OCI-LY1 (cell line): Measurements from ENCODE around the gene OSMR.

Source experiments
- H2AFZ ChIP-seq: fragments of 200-600 bp; sonication (generic), shearing (Covaris generic); 2 replicates; pipeline ENCODE4 v1.6.0; 2014; ENCODE audit warnings: antibody characterized with exemption, mild to moderate bottlenecking, low read length
- H3F3A ChIP-seq: fragments of 200-600 bp; sonication (generic), shearing (Covaris generic); 2 replicates; pipeline ENCODE4 v1.6.0; 2014; ENCODE audit warnings: mild to moderate bottlenecking, antibody characterized with exemption, low read length, moderate library complexity; ENCODE audit not compliant: insufficient read depth
- H3K27ac ChIP-seq: fragments of 200-600 bp; sonication (generic); 2 replicates; pipeline ENCODE4 v1.5.1; 2014; ENCODE audit warnings: low read length, mixed run types, mild to moderate bottlenecking, low read depth; ENCODE audit not compliant: poor library complexity, severe bottlenecking
- H3K27me3 ChIP-seq: fragments of 200-600 bp; sonication (generic); 2 replicates; pipeline ENCODE4 v1.6.0; 2014; ENCODE audit warnings: antibody characterized with exemption, mild to moderate bottlenecking, low read length, moderate library complexity; ENCODE audit not compliant: insufficient read depth
- H3K36me3 ChIP-seq: fragments of 200-600 bp; sonication (generic); 2 replicates; pipeline ENCODE4 v1.6.1; 2014; ENCODE audit warnings: mild to moderate bottlenecking, antibody characterized with exemption, low read length, moderate library complexity, mixed read lengths; ENCODE audit not compliant: insufficient read depth
- H3K4me1 ChIP-seq: fragments of 200-600 bp; sonication (generic); 2 replicates; pipeline ENCODE4 v1.5.1; 2014; ENCODE audit warnings: mild to moderate bottlenecking, low read length, moderate library complexity; ENCODE audit not compliant: insufficient read depth, severe bottlenecking
- H3K4me2 ChIP-seq: fragments of 200-600 bp; sonication (generic), shearing (Covaris generic); 2 replicates; pipeline ENCODE4 v1.6.1; 2014; ENCODE audit warnings: low read length
- H3K4me3 ChIP-seq: fragments of 200-600 bp; sonication (generic); 2 replicates; pipeline ENCODE4 v1.5.1; 2014; ENCODE audit warnings: low read length, low read depth, mild to moderate bottlenecking, mixed read lengths; ENCODE audit not compliant: poor library complexity, severe bottlenecking
- H3K79me2 ChIP-seq: fragments of 200-600 bp; shearing (Covaris generic); 2 replicates; pipeline ENCODE4 v1.6.1; 2016; ENCODE audit warnings: mixed run types, low read length, mixed read lengths; ENCODE audit not compliant: insufficient read depth
- H3K9ac ChIP-seq: fragments of 200-600 bp; sonication (generic), shearing (Covaris generic); 2 replicates; pipeline ENCODE4 v1.6.1; 2014; ENCODE audit warnings: mild to moderate bottlenecking, low read length, mixed read lengths
- H3K9me2 ChIP-seq: fragments of 200-600 bp; sonication (generic), shearing (Covaris generic); 2 replicates; pipeline ENCODE4 v1.6.1; 2014; ENCODE audit warnings: low read depth, mild to moderate bottlenecking, low read length, mixed read lengths
- H3K9me3 ChIP-seq: fragments of 200-600 bp; shearing (Covaris generic); 2 replicates; pipeline ENCODE4 v1.6.1; 2014; ENCODE audit warnings: low read length, mixed read lengths
- H4K20me1 ChIP-seq: fragments of 200-600 bp; sonication (generic), shearing (Covaris generic); 2 replicates; pipeline ENCODE4 v1.6.0; 2016; ENCODE audit warnings: mild to moderate bottlenecking, low read length; ENCODE audit not compliant: insufficient read depth
- EZH2 ChIP-seq: fragments of 200-600 bp; sonication (generic), shearing (Covaris generic); IDR thresholded peaks from 2 replicates; pipeline ENCODE4 v1.8.0; 2017; ENCODE audit warnings: borderline replicate concordance, mixed run types, mild to moderate bottlenecking, antibody characterized with exemption, low read length, moderate library complexity, mixed read lengths
- TF ChIP-seq, protein P1 (sequence below): fragments of 200-600 bp; sonication (generic), shearing (Covaris generic); IDR thresholded peaks from 2 replicates; pipeline ENCODE4 v1.5.1; 2017; ENCODE audit warnings: mild to moderate bottlenecking, antibody characterized with exemption, low read length, moderate library complexity, mixed read lengths

Gene OSMR

DNA sequence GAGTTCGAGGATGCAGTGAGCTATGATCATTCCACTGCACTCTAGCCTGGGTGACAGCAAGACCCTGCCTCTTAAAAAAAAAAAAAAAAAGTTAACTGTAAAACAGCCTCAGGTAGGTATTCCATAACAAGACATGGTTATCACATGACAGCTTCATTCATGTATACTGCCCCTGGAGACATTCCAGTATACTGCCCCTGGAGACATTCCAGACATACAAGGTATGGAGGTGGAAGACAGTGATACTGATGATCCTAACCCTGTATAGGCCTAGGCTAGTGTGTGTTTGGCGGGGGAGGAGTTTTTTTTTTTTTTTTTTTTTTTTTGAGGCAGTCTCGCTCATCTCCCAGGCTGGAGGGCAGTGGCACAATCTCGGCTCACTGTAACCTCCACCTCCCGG is 122.9 kb downstream of the OSMR start:
- no peaks in the 10 kb centered on the region for H3K27me3 ChIP-seq
- no peak overlapping the region for H2AFZ ChIP-seq
- H3K9me3 ChIP-seq, result no peaks in the 10 kb centered on the region
- H3K9me2 ChIP-seq, result no peaks in the 10 kb centered on the region
- H4K20me1 ChIP-seq, result no peaks in the 10 kb centered on the region
- no peaks in the 10 kb centered on the region for H3K4me1 ChIP-seq
- no peak overlapping the region for H3K27ac ChIP-seq
- no peak overlapping the region for H3K4me3 ChIP-seq
- H3K79me2 ChIP-seq, result no peaks in the 10 kb centered on the region
- peaks cover 36% of the 10 kb centered on the region for H3K36me3 ChIP-seq
- H3F3A ChIP-seq, result no peaks in the 10 kb centered on the region
- TF ChIP-seq, protein P1, sequence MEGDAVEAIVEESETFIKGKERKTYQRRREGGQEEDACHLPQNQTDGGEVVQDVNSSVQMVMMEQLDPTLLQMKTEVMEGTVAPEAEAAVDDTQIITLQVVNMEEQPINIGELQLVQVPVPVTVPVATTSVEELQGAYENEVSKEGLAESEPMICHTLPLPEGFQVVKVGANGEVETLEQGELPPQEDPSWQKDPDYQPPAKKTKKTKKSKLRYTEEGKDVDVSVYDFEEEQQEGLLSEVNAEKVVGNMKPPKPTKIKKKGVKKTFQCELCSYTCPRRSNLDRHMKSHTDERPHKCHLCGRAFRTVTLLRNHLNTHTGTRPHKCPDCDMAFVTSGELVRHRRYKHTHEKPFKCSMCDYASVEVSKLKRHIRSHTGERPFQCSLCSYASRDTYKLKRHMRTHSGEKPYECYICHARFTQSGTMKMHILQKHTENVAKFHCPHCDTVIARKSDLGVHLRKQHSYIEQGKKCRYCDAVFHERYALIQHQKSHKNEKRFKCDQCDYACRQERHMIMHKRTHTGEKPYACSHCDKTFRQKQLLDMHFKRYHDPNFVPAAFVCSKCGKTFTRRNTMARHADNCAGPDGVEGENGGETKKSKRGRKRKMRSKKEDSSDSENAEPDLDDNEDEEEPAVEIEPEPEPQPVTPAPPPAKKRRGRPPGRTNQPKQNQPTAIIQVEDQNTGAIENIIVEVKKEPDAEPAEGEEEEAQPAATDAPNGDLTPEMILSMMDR, result no peak
- no peak for TF ChIP-seq EZH2
- H3K4me2 ChIP-seq, result no peak overlapping the region
- H3K9ac ChIP-seq, result no peak overlapping the region

DNA sequence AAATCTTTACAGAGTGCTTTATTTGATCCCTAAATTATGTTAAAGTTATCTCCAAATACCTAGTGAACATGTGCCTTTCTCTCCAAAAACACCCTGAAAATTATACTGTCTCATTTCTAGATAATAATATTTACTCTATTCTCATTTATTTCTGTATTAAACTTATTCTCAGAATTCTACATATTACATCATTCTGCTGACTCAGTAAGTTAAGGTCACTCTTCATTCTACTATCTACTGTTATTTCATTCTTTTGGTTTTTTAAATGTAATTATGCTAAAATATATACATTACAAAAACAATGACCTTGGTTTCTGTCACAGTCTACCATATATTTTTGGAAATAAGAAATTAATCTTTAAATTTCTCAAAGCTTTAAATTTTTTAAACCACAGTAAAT is 132.2 kb downstream of the OSMR start:
- H4K20me1 ChIP-seq, result no peaks in the 10 kb centered on the region
- no peaks in the 10 kb centered on the region for H3F3A ChIP-seq
- no peaks in the 10 kb centered on the region for H3K4me1 ChIP-seq
- no peaks in the 10 kb centered on the region for H3K79me2 ChIP-seq
- H3K9me3 ChIP-seq, result no peaks in the 10 kb centered on the region
- no peak overlapping the region for H3K4me2 ChIP-seq
- H3K9ac ChIP-seq, result no peak overlapping the region
- no peak overlapping the region for H2AFZ ChIP-seq
- H3K27ac ChIP-seq, result no peak overlapping the region
- TF ChIP-seq, protein P1, result no peak
- no peak for TF ChIP-seq EZH2
- H3K4me3 ChIP-seq, result no peak overlapping the region
- no peaks in the 10 kb centered on the region for H3K9me2 ChIP-seq
- H3K36me3 ChIP-seq, result peaks cover 32% of the 10 kb centered on the region
- H3K27me3 ChIP-seq, result no peaks in the 10 kb centered on the region

DNA sequence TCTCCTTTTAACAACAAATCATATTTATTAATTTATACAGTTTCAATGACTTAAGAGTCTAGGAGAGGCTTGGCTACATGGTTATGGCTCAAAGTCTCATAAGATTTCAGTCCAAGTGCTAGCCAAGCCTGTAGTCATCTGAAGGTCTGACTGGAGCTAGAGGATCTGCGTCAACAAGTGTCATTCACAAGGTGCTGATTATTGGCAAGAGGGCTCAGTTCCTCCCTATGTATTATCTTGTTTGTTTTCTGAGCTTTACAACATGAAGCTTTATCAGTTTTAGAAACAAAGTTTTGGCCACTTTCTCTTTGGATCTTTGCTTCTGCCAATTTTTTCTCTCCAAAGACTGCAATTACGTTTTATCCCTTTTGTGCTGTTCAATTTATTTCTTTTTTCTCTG is 133.7 kb downstream of the OSMR start:
- H3K4me2 ChIP-seq, result no peak overlapping the region
- H3F3A ChIP-seq, result no peaks in the 10 kb centered on the region
- no peak overlapping the region for H3K9ac ChIP-seq
- H2AFZ ChIP-seq, result no peak overlapping the region
- no peaks in the 10 kb centered on the region for H3K4me1 ChIP-seq
- no peaks in the 10 kb centered on the region for H3K79me2 ChIP-seq
- no peak for TF ChIP-seq EZH2
- TF ChIP-seq, protein P1, result no peak
- no peaks in the 10 kb centered on the region for H3K9me3 ChIP-seq
- no peaks in the 10 kb centered on the region for H3K27me3 ChIP-seq
- no peaks in the 10 kb centered on the region for H3K9me2 ChIP-seq
- H3K27ac ChIP-seq, result no peak overlapping the region
- H3K36me3 ChIP-seq, result peaks cover 20% of the 10 kb centered on the region
- H3K4me3 ChIP-seq, result no peak overlapping the region
- no peaks in the 10 kb centered on the region for H4K20me1 ChIP-seq
